DND-41 (cell line): Measurements from ENCODE around the gene CDH23.

ENCODE experiments used
- EZH2 ChIP-seq: IDR thresholded peaks from 3 replicates; pipeline ENCODE4 v1.6.1; 2012; ENCODE audit warnings: borderline replicate concordance, low read depth, mild to moderate bottlenecking, moderate library complexity, low read length, inconsistent platforms; ENCODE audit not compliant: severe bottlenecking
- TF ChIP-seq, protein P1 (sequence below): IDR thresholded peaks from 2 replicates; pipeline ENCODE4 v1.5.1; 2012; ENCODE audit warnings: borderline replicate concordance, low read length, moderate library complexity, mild to moderate bottlenecking; ENCODE audit not compliant: poor library complexity, severe bottlenecking; ENCODE audit errors: extremely low read depth

- TF ChIP-seq, protein P1, sequence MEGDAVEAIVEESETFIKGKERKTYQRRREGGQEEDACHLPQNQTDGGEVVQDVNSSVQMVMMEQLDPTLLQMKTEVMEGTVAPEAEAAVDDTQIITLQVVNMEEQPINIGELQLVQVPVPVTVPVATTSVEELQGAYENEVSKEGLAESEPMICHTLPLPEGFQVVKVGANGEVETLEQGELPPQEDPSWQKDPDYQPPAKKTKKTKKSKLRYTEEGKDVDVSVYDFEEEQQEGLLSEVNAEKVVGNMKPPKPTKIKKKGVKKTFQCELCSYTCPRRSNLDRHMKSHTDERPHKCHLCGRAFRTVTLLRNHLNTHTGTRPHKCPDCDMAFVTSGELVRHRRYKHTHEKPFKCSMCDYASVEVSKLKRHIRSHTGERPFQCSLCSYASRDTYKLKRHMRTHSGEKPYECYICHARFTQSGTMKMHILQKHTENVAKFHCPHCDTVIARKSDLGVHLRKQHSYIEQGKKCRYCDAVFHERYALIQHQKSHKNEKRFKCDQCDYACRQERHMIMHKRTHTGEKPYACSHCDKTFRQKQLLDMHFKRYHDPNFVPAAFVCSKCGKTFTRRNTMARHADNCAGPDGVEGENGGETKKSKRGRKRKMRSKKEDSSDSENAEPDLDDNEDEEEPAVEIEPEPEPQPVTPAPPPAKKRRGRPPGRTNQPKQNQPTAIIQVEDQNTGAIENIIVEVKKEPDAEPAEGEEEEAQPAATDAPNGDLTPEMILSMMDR: no peak
- no peak for TF ChIP-seq EZH2
Measured at GRCh38 chr10:71687480-71687879, 290.8 kb downstream of the CDH23 start.
